ENCODE data around the gene GGA3. TPM values are rescaled to one million over a fixed set of nuclear protein-coding genes. Genes with fewer than 3 reads are reported as not detected.

Gene GGA3
- total and polyA plus RNA-seq, 2 donors from 2014 or later = 8.0 to 49.2 TPM

DNA sequence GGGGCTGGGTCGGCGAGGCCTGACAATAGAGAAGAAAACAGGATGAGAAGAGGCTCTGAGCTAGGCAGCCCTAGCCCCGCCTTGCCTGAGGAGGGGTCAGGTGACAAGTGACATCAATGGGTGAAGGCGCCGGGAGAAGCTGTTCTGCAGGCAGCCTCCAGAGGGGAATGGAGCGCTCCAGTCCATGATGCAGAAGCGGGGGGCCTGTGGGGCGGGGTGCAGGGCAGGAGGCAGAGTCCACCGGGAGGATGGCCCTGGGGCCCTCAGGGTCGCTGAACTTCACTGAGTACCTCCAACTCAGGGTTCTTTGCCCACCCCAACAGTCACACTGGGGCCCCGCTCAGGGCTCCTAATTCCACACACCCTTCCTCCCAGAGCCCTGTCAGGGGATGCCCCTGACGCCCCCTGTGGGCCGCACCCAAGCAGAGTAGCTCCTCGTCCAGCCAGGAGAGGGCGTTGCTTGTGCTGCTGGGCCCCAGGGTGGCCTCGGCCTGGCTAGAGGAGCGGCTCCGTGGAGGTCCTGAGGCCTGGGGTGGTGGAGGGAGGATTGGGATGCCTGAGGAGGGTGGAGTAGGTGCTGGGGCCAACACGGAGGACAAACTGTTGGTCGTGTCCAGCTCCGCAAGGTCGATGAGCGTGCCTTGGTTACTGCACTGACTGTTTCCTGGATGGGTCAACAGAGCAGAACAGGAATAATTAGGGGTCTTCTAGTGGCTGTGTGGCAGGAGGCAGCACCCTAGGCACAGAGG lies 20.8 kb downstream of the GGA3 start:
- no peak for FAIRE-seq
- no peak overlapping the region for H3K27ac ChIP-seq (ENCODE audit: low read depth in 2 of 2, low read length in 2 of 2)

DNA sequence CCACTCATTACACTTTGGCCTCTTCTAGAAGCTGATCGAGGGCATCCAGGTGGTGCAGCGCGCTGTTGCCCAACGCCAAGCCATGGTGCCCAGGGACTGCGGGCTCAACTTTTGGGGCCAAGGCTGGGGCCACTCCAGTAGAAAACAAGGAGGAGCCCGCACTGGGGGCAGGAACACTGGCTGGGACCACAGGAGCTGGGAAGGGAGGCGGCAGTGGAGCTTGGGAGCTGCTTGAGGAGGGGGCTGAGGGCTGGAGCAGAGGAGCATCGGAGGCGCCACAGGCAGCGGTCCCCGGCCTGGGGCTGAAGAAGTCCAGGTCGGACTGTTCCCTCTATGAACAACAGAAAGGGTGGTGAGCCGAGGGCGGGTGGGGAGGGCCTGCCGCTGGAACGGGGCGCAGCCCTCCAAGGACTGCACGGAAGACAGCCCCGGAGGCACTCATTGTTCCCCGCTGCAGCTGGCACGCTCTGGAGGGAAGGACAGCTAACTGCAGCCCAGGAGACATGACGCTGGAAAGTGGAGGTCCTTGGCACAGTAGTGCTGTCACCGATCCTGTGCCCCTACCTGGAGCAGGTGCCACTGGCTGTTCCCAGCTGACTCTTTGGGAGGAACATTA lies 21.5 kb downstream of the GGA3 start:
- Histone ChIP-seq H3K9me3 (ENCODE audit: control insufficient read depth in 2 of 3, insufficient read depth in 1 of 3, low read length in 3 of 3) (no peaks in the 10 kb centered on the region), H3K4me3 (ENCODE audit: low read length in 3 of 3) (no peak overlapping the region), H3K9ac (ENCODE audit: low read length in 3 of 3) (no peak overlapping the region), H3K27ac (ENCODE audit: low read depth in 2 of 2, low read length in 2 of 2) (no peak overlapping the region), H3K36me3 (ENCODE audit: control insufficient read depth in 2 of 3, insufficient read depth in 3 of 3, low read length in 3 of 3) (peaks cover 8 to 71% (median 43%) of the 10 kb centered on the region in 3 donors), H3K4me1 (ENCODE audit: control insufficient read depth in 2 of 3, insufficient read depth in 2 of 3, low read depth in 1 of 3, low read length in 3 of 3) (peaks cover 0 to 2% (median 0%) of the 10 kb centered on the region in 3 donors), H3K27me3 (ENCODE audit: control insufficient read depth, insufficient read depth, low read length) (no peaks in the 10 kb centered on the region)
- FAIRE-seq (no peak), DNase-seq (peak in 1 of 5 donors; percentile 41)
- TF ChIP-seq CTCF (IDR thresholded peaks at IDR 0.05; ENCODE audit: borderline replicate concordance, extremely low read depth, insufficient read depth) = no peak
- intact Hi-C loops (cut with DNase I) = no loop called here

More for the DNA sequence above, 20.8 kb downstream of the GGA3 start:
- Histone ChIP-seq H3K36me3 (ENCODE audit: control insufficient read depth in 2 of 3, insufficient read depth in 3 of 3, low read length in 3 of 3) (peaks cover 8 to 69% (median 39%) of the 10 kb centered on the region in 3 donors), H3K9ac (ENCODE audit: low read length in 3 of 3) (no peak overlapping the region), H3K4me3 (ENCODE audit: low read length in 3 of 3) (no peak overlapping the region), H3K27me3 (ENCODE audit: control insufficient read depth, insufficient read depth, low read length) (no peaks in the 10 kb centered on the region), H3K9me3 (ENCODE audit: control insufficient read depth in 2 of 3, insufficient read depth in 1 of 3, low read length in 3 of 3) (no peaks in the 10 kb centered on the region), H3K4me1 (ENCODE audit: control insufficient read depth in 2 of 3, insufficient read depth in 2 of 3, low read depth in 1 of 3, low read length in 3 of 3) (peaks cover 0 to 2% (median 0%) of the 10 kb centered on the region in 3 donors)
- peak in 4 of 5 donors; percentile 21 to 77 (median 48) for DNase-seq
- intact Hi-C loops (cut with DNase I) = no loop called here
- TF ChIP-seq CTCF (IDR thresholded peaks at IDR 0.05; ENCODE audit: borderline replicate concordance, extremely low read depth, insufficient read depth) = peak; percentile 41

DNA sequence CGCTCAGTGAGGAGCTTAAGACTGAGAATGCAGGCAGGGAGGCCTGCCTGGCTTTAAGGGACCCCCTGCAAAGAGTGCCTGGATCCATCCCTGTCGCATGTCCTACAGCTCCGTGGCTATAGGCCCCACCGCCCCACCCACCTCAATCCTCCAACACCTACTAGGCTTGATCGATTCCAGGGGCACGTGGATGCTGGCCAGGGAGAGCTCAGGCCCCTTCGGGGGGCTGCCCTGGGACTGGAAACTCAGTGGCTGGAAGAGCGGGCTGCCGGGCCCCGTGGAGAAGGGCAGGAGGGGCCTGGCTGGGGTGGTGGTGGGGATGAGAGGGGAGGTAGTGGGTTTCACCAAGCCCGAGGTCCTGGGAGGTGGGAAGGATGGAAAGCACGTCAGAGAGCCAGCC lies 22.2 kb downstream of the GGA3 start:
- Histone ChIP-seq H3K4me3 (ENCODE audit: low read length in 3 of 3) (no peak overlapping the region), H3K4me1 (ENCODE audit: control insufficient read depth in 2 of 3, insufficient read depth in 2 of 3, low read depth in 1 of 3, low read length in 3 of 3) (peaks cover 0 to 2% (median 0%) of the 10 kb centered on the region in 3 donors), H3K36me3 (ENCODE audit: control insufficient read depth in 2 of 3, insufficient read depth in 3 of 3, low read length in 3 of 3) (peaks cover 8 to 71% (median 45%) of the 10 kb centered on the region in 3 donors), H3K27me3 (ENCODE audit: control insufficient read depth, insufficient read depth, low read length) (no peaks in the 10 kb centered on the region), H3K9ac (ENCODE audit: low read length in 3 of 3) (no peak overlapping the region), H3K9me3 (ENCODE audit: control insufficient read depth in 2 of 3, insufficient read depth in 1 of 3, low read length in 3 of 3) (no peaks in the 10 kb centered on the region), H3K27ac (ENCODE audit: low read depth in 2 of 2, low read length in 2 of 2) (peak overlapping the region in 1 of 2 donors; percentile 23)
- intact Hi-C loops (cut with DNase I) = no loop called here
- no peak for TF ChIP-seq CTCF (IDR thresholded peaks at IDR 0.05; ENCODE audit: borderline replicate concordance, extremely low read depth, insufficient read depth)
- DNase-seq (peak in 2 of 5 donors; percentile 37 to 70), FAIRE-seq (no peak)

Measured in kidney (tissue), 14 donors.